Spinal cord (tissue), 10 donors: Measurements from ENCODE around the gene WDR62. TPM values are rescaled to one million over a fixed set of nuclear protein-coding genes. Genes with fewer than 3 reads are reported as not detected.
A peak's percentile ranks its signal among the peaks of the same experiment; 100 is the strongest.

Experiments used
- DNase-seq, 6 donors: peaks; one replicate each; pipeline versions ENCODE4 v3.0.0 to v3.0.0-alpha.2; 2013 to 2015; ENCODE audit warnings: low spot score in 6 of 6, low read depth in 4 of 6
- H3K27ac ChIP-seq: one replicate; pipeline ENCODE4 v1.5.1; 2013; ENCODE audit warnings: low read depth, low read length, control low read depth
- H3K27me3 ChIP-seq: one replicate; pipeline ENCODE4 v1.6.1; 2013; ENCODE audit warnings: low read length; ENCODE audit not compliant: control insufficient read depth, insufficient read depth
- H3K36me3 ChIP-seq: one replicate; pipeline ENCODE4 v1.6.1; 2013; ENCODE audit warnings: low read length; ENCODE audit not compliant: control insufficient read depth, insufficient read depth
- H3K4me1 ChIP-seq: one replicate; pipeline ENCODE4 v1.6.1; 2013; ENCODE audit warnings: low read length; ENCODE audit not compliant: control insufficient read depth, insufficient read depth
- H3K4me3 ChIP-seq: one replicate; pipeline ENCODE4 v1.5.1; 2013; ENCODE audit warnings: low read depth, low read length, control low read depth
- H3K9me3 ChIP-seq: one replicate; pipeline ENCODE4 v1.6.1; 2013; ENCODE audit warnings: low read length; ENCODE audit not compliant: control insufficient read depth, insufficient read depth
- WGBS: methylation state at CpG from one replicate; pipeline ENCODE4 v1.1.5; 2013; ENCODE audit warnings: missing lambda C conversion rate; ENCODE audit not compliant: insufficient coverage; 5-methylcytosine and 5-hydroxymethylcytosine counted together
- polyA plus RNA-seq, 2 donors: library from polyadenylated mRNA; unstranded; fragments of 120-200 nt; gene quantifications; one replicate each; pipeline ENCODE4 v1.2.1, GENCODE V29; 2013; ENCODE audit not compliant: insufficient read length in 2 of 2
- total RNA-seq, 2 donors: library from RNA; depleted of rRNA in 1 of 2; stranded (reverse); fragments of 120-200 nt in 1 of 2; fragments of >200 nt in 1 of 2; gene quantifications; one replicate each; pipeline versions ENCODE4 v1.2.3 to v1.2.4, GENCODE V29; 2013 to 2014
- donor health status: healthy.

Gene WDR62
- total and polyA plus RNA-seq, 4 donors: 2.1 to 6.6 (median 4.0) TPM

GRCh38 chr19:36144624-36145023 is 89.9 kb downstream of the WDR62 start:
- Histone ChIP-seq H3K27me3 (no peaks in the 10 kb centered on the region), H3K4me3 (no peak overlapping the region), H3K36me3 (peaks cover 67% of the 10 kb centered on the region), H3K9me3 (no peaks in the 10 kb centered on the region), H3K27ac (no peak overlapping the region), H3K4me1 (peaks cover 11% of the 10 kb centered on the region)
- 94% methylated on average over 2 of the region's 6 CpGs for WGBS
- no peak for DNase-seq

GRCh38 chr19:36149673-36150406 is 95.1 kb downstream of the WDR62 start:
- 89% methylated on average over 13 of the region's 13 CpGs for WGBS
- peaks cover 76% of the 10 kb centered on the region for H3K36me3 ChIP-seq

GRCh38 chr19:36150586-36150985 is 95.9 kb downstream of the WDR62 start:
- Histone ChIP-seq H3K27me3 (no peaks in the 10 kb centered on the region), H3K36me3 (peaks cover 71% of the 10 kb centered on the region), H3K4me1 (peaks cover 13% of the 10 kb centered on the region), H3K27ac (peak overlapping the region; percentile 41), H3K9me3 (no peaks in the 10 kb centered on the region), H3K4me3 (no peak overlapping the region)
- no peak for DNase-seq
- WGBS: 50% methylated on average over 1 of the region's 5 CpGs

More at GRCh38 chr19:36149673-36150406, 95.1 kb downstream of the WDR62 start:
- H3K9me3 ChIP-seq: no peaks in the 10 kb centered on the region
- no peaks in the 10 kb centered on the region for H3K27me3 ChIP-seq
- H3K4me1 ChIP-seq: peaks cover 13% of the 10 kb centered on the region
- H3K27ac ChIP-seq: no peak overlapping the region
- H3K4me3 ChIP-seq: no peak overlapping the region
- no peak for DNase-seq

GRCh38 chr19:36151144-36152018 is 96.7 kb downstream of the WDR62 start:
- peaks cover 13% of the 10 kb centered on the region for H3K4me1 ChIP-seq
- peak overlapping the region; percentile 45 for H3K4me3 ChIP-seq
- H3K9me3 ChIP-seq: no peaks in the 10 kb centered on the region
- H3K27me3 ChIP-seq: no peaks in the 10 kb centered on the region
- peak in 2 of 6 donors; percentile 19 to 39 for DNase-seq
- peaks cover 63% of the 10 kb centered on the region for H3K36me3 ChIP-seq
- H3K27ac ChIP-seq: peak overlapping the region; percentile 81
- 38% methylated on average over 31 of the region's 47 CpGs for WGBS

- H3K4me3 ChIP-seq: peak overlapping the region; percentile 45
- 29% methylated on average over 16 of the region's 16 CpGs for WGBS
Measured at GRCh38 chr19:36152019-36152351, 97.3 kb downstream of the WDR62 start.

GRCh38 chr19:36152352-36153091 is 97.8 kb downstream of the WDR62 start, which contains the start of gene COX7A1:
COX7A1 (minus strand) TSS chr19:36152447; CDS start chr19:36152407, 40 bp downstream.
- DNase-seq: peak in 2 of 6 donors; percentile 15 to 36
- H3K27ac ChIP-seq: peak within 1 kb of the TSS; percentile 81
- H3K9me3 ChIP-seq: no peaks in the 10 kb centered on the region
- peak within 1 kb of the TSS; percentile 45 for H3K4me3 ChIP-seq
- H3K4me1 ChIP-seq: peaks cover 13% of the 10 kb centered on the region
- H3K27me3 ChIP-seq: no peaks in the 10 kb centered on the region
- peaks cover 52% of the 10 kb centered on the region for H3K36me3 ChIP-seq
- 29% methylated on average over 33 of the region's 40 CpGs for WGBS

More at GRCh38 chr19:36152019-36152351, 97.3 kb downstream of the WDR62 start:
- DNase-seq: peak in 1 of 6 donors; percentile 8
- Histone ChIP-seq H3K9me3 (no peaks in the 10 kb centered on the region), H3K27me3 (no peaks in the 10 kb centered on the region), H3K4me1 (peaks cover 13% of the 10 kb centered on the region), H3K27ac (peak overlapping the region; percentile 81), H3K36me3 (peaks cover 57% of the 10 kb centered on the region)

- Histone ChIP-seq H3K36me3 (peaks cover 46% of the 10 kb centered on the region), H3K9me3 (no peaks in the 10 kb centered on the region), H3K27ac (peak overlapping the region; percentile 81), H3K27me3 (no peaks in the 10 kb centered on the region), H3K4me3 (no peak overlapping the region), H3K4me1 (peaks cover 13% of the 10 kb centered on the region)
- no peak for DNase-seq
- WGBS: 100% methylated on average over 7 of the region's 10 CpGs
Measured at GRCh38 chr19:36153126-36153525, 98.4 kb downstream of the WDR62 start.
